ENCODE results near the gene CAPSL.

DNA sequence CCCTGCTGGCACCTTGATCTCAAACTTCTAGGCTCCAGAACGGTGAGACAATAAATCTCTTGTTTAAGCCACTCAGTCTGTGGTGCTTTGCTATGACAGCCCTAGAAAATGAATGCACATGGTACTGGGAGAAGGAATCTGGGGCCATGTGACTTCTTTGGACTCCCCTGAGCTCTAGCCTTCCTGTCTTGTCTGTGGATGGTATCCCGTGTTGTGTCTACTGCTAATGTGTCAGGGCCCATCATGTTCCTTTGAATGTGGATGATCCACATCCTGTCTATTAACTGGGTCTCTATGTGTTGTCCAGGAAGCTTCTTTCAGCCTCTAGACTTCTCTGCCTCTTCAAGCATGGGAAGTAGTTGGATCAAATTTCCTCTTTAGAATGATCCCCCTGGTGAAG lies 56.7 kb downstream of the CAPSL start:
- TF ChIP-seq POLR2A (IDR thresholded peaks at IDR 0.05) (no peak), POLR2AphosphoS5 (IDR thresholded peaks at IDR 0.05) (no peak), EP300 (IDR thresholded peaks at IDR 0.05) (no peak)
- TF ChIP-seq, protein P1, sequence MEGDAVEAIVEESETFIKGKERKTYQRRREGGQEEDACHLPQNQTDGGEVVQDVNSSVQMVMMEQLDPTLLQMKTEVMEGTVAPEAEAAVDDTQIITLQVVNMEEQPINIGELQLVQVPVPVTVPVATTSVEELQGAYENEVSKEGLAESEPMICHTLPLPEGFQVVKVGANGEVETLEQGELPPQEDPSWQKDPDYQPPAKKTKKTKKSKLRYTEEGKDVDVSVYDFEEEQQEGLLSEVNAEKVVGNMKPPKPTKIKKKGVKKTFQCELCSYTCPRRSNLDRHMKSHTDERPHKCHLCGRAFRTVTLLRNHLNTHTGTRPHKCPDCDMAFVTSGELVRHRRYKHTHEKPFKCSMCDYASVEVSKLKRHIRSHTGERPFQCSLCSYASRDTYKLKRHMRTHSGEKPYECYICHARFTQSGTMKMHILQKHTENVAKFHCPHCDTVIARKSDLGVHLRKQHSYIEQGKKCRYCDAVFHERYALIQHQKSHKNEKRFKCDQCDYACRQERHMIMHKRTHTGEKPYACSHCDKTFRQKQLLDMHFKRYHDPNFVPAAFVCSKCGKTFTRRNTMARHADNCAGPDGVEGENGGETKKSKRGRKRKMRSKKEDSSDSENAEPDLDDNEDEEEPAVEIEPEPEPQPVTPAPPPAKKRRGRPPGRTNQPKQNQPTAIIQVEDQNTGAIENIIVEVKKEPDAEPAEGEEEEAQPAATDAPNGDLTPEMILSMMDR (IDR thresholded peaks at IDR 0.05), result no peak

Measured in stomach (tissue), 4 donors.